ENCODE data around the gene ARHGAP24. TPM values are rescaled to one million over a fixed set of nuclear protein-coding genes. Genes with fewer than 3 reads are reported as not detected.

ARHGAP24 gene
- total and polyA plus RNA-seq, 4 donors, result 1.8 to 15.2 (median 3.3) TPM

GRCh38 chr4:85580489-85580888 is 105.5 kb downstream of the ARHGAP24 start:
- H3K9me3 ChIP-seq (ENCODE audit: control insufficient read depth in 4 of 4, low read length in 3 of 4), result peaks cover 0 to 1% (median 0%) of the 10 kb centered on the region in 4 donors
- whole genome bisulfite sequencing, result 86% methylated on average over 5 of the region's 5 CpGs
- no peaks in the 10 kb centered on the region for H3K27me3 ChIP-seq (ENCODE audit: control insufficient read depth in 4 of 4, insufficient read depth in 4 of 4, low read length in 3 of 4)
- no peaks in the 10 kb centered on the region for H3K4me1 ChIP-seq (ENCODE audit: control insufficient read depth in 4 of 4, insufficient read depth in 4 of 4, low read length in 3 of 4)
- TF ChIP-seq TAF1 (conservative IDR thresholded peaks at IDR 0.05) (no peak), FOXA2 (IDR thresholded peaks at IDR 0.05) (no peak), RAD21 (IDR thresholded peaks at IDR 0.05) (no peak), RXRA (IDR thresholded peaks at IDR 0.05) (no peak), HNF4A (conservative IDR thresholded peaks at IDR 0.05) (no peak), REST (IDR thresholded peaks at IDR 0.05) (no peak)
- TF ChIP-seq, protein P1, sequence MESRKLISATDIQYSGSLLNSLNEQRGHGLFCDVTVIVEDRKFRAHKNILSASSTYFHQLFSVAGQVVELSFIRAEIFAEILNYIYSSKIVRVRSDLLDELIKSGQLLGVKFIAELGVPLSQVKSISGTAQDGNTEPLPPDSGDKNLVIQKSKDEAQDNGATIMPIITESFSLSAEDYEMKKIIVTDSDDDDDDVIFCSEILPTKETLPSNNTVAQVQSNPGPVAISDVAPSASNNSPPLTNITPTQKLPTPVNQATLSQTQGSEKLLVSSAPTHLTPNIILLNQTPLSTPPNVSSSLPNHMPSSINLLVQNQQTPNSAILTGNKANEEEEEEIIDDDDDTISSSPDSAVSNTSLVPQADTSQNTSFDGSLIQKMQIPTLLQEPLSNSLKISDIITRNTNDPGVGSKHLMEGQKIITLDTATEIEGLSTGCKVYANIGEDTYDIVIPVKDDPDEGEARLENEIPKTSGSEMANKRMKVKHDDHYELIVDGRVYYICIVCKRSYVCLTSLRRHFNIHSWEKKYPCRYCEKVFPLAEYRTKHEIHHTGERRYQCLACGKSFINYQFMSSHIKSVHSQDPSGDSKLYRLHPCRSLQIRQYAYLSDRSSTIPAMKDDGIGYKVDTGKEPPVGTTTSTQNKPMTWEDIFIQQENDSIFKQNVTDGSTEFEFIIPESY (IDR thresholded peaks at IDR 0.05), result no peak
- TF ChIP-seq, protein P2, sequence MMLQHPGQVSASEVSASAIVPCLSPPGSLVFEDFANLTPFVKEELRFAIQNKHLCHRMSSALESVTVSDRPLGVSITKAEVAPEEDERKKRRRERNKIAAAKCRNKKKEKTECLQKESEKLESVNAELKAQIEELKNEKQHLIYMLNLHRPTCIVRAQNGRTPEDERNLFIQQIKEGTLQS (IDR thresholded peaks at IDR 0.05), result no peak
- TF ChIP-seq, protein P3, sequence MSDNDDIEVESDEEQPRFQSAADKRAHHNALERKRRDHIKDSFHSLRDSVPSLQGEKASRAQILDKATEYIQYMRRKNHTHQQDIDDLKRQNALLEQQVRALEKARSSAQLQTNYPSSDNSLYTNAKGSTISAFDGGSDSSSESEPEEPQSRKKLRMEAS (IDR thresholded peaks at IDR 0.05), result no peak
- H3K4me3 ChIP-seq (ENCODE audit: low read depth in 1 of 3, low read length in 3 of 3), result no peak overlapping the region
- H3K9ac ChIP-seq (ENCODE audit: low read depth in 1 of 2, low read length in 2 of 2), result no peak overlapping the region
- H3K36me3 ChIP-seq (ENCODE audit: control insufficient read depth in 4 of 4, insufficient read depth in 3 of 4, low read depth in 1 of 4, low read length in 3 of 4), result no peaks in the 10 kb centered on the region
- no peak overlapping the region for H3K27ac ChIP-seq (ENCODE audit: low read depth in 1 of 2, low read length in 2 of 2)
- DNase-seq (ENCODE audit: low spot score), result no peak

DNA sequence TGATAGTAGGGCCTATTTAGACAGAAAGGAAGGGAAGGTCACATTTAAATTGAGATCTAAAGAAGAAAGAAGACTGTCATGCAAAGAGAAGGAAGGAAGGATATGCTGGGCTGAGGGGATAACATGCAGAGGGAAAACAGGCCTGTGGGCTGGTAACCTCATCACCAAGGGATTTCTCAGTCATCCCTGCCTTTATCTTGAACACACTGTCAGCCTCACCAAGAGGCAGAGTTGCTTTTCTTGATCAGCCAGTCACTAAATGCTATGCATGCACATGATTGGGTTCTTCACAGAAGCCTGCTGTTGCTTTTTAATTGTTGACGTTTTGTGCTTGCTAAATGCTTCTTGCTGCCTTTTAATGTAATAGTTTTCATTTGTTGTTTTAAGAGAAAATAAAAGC is 113.0 kb downstream of the ARHGAP24 start:
- Histone ChIP-seq H3K9me3 (ENCODE audit: control insufficient read depth in 4 of 4, low read length in 3 of 4) (peaks cover 0 to 1% (median 0%) of the 10 kb centered on the region in 4 donors), H3K9ac (ENCODE audit: low read depth in 1 of 2, low read length in 2 of 2) (no peak overlapping the region), H3K27ac (ENCODE audit: low read depth in 1 of 2, low read length in 2 of 2) (no peak overlapping the region), H3K4me1 (ENCODE audit: control insufficient read depth in 4 of 4, insufficient read depth in 4 of 4, low read length in 3 of 4) (no peaks in the 10 kb centered on the region), H3K27me3 (ENCODE audit: control insufficient read depth in 4 of 4, insufficient read depth in 4 of 4, low read length in 3 of 4) (no peaks in the 10 kb centered on the region), H3K36me3 (ENCODE audit: control insufficient read depth in 4 of 4, insufficient read depth in 3 of 4, low read depth in 1 of 4, low read length in 3 of 4) (no peaks in the 10 kb centered on the region), H3K4me3 (ENCODE audit: low read depth in 1 of 3, low read length in 3 of 3) (no peak overlapping the region)
- no peak for DNase-seq (ENCODE audit: low spot score)
- WGBS, result 58% methylated on average over 1 of the region's 1 CpG
- TF ChIP-seq, protein P3 (IDR thresholded peaks at IDR 0.05), result no peak
- TF ChIP-seq HNF4G (IDR thresholded peaks at IDR 0.05) (no peak), CTCF (IDR thresholded peaks at IDR 0.05; ENCODE audit: low read depth, low read length, missing input control) (no peak), FOXA1 (IDR thresholded peaks at IDR 0.05) (no peak), YY1 (IDR thresholded peaks at IDR 0.05) (no peak), EGR1 (IDR thresholded peaks at IDR 0.05; ENCODE audit: low read depth in 2 of 2) (no peak), NR2F2 (IDR thresholded peaks at IDR 0.05) (no peak), JUND (IDR thresholded peaks at IDR 0.05) (no peak), RAD21 (IDR thresholded peaks at IDR 0.05) (no peak), FOXA2 (IDR thresholded peaks at IDR 0.05) (no peak), GABPA (IDR thresholded peaks at IDR 0.05 in 1 of 2, conservative IDR thresholded peaks at IDR 0.05 in 1 of 2) (no peak), SP1 (IDR thresholded peaks at IDR 0.05) (no peak), TAF1 (conservative IDR thresholded peaks at IDR 0.05) (no peak), RXRA (IDR thresholded peaks at IDR 0.05) (no peak), HNF4A (conservative IDR thresholded peaks at IDR 0.05) (no peak)
- TF ChIP-seq, protein P1 (IDR thresholded peaks at IDR 0.05), result no peak
- TF ChIP-seq, protein P2 (IDR thresholded peaks at IDR 0.05), result no peak

All from liver (tissue), 9 donors.